Kasumi-1 (cell line): ENCODE data around the gene NR2F1.

Source experiments
- DNase-seq, 2 experiments: peaks; one replicate each; lab custom pipeline; 2025; lab: John Stamatoyannopoulos, UW

The NR2F1 gene

GRCh38 chr5:93604644-93605515 lies 21.9 kb downstream of the NR2F1 start:
- no peak for DNase-seq

DNA sequence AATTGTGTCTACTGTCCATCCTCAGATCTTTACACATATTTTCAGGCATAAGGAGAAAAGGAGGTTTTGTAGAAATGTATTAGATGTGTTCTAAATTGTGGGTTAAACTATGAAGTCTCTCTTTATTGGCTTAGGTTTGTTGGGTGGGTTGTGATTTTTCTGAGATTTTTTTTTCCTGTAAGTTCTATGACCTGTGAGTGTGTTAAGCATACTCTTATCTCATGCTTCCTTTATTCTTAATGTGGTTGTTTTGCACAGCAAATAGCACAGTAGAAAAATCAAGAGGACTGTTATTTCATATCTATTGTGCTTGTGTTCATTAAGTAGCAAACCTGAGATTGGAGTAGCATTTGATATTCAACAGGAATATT lies 23.3 kb downstream of the NR2F1 start:
- no peak for DNase-seq

DNA sequence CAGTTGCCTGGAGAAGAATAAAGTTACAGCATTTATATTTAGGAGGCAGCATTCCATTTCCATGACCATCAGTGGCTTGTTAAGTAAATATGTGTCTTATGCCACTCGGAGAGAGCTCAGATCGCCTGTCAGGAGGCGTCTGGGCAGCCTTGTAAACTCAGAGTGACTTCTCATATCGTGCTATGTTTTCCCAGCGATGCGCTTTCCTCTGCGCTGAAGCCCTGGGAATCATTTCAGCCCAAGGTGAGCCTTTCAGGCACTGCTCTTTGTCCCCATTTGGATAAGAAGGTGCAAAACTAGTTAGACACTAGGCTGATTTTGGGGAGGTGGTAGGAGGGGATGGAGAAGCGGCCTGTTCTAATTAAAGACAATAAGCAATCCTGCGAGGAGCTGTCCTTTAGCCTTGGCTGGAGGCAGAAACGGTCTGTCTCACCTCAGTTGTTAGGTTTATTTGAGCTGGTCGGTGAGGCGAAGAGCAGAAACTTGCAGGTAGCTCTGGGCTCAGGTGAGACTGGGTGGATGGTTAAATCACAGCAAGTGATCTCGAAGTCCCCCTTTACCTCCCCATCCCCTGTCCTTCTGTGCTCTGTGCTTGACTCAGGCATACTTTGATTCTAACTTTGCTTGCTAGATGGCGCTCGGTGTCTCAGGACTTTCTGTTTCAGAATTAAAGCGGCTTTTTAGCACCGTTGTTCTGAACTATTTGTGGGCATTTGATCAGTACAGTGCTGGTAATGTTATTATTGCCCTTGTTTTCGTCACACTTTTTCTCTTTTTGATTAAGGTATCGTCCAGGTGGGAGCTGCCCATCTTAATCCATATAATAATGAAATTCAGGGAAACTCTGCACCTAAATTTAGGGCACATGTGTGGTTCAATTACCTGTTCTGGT lies 24.6 kb downstream of the NR2F1 start:
- DNase-seq = peak; percentile 59 to 76

GRCh38 chr5:93608855-93609254 lies 25.8 kb downstream of the NR2F1 start:
- no peak for DNase-seq

GRCh38 chr5:93609762-93610161 lies 26.7 kb downstream of the NR2F1 start:
- no peak for DNase-seq

DNA sequence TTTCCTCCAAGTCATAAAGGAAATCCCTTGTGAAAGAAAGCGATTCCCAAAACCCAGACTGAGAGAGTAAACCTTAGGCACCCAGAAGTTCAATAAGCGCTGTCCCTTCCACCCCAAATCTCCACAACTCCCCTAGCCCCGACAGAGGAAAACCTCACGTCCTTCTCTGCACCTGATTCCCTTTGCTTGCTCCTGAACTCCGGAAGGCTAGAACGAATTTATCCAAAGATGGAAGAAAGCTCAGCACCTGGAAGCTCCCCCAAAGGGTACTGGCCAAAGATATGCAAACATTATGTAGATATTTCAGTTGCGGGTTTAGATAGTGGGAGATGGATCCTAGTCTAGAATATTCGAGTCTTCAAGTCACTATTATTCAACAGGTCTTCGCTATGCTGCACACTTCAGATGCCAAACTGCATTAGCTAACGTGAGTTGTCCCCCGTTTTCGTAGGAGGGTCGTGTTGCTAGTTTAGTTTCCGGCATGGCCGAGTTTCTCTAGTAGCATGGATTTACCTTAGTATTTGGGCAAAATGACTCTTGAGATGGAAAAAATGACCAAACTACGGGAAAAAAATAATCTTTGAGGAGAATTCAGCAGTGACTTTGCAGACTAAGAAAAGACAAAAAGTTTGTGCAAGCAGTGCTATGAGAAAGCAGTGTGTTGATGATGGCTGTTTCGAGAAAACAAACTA lies 27.7 kb downstream of the NR2F1 start:
- no peak for DNase-seq

DNA sequence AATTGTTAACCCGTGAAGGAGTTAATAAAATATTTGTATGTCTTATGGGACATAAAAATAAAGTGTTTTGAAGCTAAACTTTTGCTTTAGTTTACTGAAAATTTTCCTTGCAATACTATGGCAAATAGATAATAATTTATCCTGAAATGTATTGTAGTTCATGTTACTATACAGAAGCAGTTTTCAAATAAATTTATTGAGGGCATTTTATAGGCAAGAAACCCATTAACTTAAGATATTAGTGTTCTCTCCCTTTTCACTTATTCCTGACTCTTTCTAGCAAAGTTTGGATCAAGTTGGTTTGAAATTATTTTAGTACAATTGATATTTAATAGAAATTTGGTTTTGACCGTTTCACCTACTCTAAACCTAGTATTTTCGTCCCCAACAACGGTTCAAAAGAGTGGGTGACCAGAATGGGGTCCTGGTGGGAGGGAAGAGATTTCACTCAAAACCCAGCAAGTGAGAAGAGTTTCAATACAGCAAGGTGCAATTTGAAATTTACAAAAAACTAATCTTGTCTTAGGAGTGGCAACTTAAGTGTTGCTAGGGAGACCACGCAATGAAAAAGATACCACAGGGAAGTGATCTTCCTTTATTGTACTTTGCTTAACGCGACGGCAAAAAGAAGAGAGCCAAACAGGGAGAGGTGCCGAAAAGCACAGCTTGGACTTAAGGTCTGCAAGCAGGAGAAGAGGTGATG lies 28.4 kb downstream of the NR2F1 start:
- DNase-seq = peak in 1 of 2 experiments; percentile 16

DNA sequence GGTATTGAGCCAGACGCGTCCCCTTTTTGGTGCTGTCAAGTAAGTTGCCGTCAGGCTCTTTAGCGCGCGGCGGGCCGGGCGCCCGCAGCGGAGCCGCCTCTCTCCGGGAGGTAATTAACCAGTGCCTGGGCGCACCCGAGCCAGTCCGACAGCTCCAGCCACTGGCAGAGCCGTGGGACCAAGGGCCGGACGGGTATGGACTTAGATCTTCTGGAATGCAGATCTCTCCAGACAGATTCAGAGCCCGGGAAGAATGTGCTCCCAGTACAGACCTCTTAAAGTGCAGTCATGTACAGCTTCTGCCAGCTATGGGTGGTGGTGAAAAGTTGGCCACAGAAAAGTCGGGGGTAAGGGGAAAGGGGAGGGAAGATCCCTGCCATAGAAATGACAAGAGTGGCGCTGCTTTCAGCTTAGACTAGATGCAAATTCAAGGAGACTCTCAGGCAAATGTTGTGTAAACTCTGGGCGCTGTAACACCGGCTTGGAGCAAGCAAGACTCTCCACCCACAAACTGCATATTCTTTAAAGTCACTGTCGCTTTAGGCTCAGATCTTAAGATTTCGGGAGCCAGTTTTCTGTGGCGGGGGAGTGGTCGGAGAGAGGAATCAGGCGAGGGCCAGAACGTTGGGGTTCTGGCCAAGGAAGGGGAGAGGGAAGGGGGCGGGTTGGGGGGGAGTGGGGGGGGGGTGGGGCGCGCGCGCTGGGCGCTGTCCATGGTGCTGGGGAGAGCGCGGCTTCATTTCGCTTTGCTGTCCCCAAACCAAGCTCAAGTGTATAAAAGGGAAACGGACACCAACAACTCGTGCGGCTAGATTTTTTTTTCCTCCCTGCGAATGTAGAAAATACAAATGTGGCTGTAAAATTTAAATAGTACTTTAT lies 29.2 kb downstream of the NR2F1 start:
- peak; percentile 45 to 51 for DNase-seq

DNA sequence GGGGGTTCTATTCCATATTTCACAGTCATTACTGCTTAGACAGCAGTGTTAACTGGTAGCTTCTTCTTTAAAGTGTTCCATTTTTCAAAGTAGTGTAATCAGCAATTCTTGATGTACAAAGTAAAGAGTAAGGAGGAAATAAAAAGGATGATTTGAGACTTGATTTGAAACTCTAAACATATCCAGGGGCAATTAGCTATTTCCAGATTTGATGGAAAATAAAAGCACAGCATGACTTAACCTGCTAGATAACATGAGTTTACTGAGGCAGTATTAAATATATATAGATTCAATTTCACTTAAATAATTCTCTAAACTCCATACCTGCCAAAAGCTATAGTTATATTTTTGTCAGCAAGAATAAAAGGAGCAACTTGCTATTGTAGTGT lies 29.8 kb downstream of the NR2F1 start:
- DNase-seq = no peak

DNA sequence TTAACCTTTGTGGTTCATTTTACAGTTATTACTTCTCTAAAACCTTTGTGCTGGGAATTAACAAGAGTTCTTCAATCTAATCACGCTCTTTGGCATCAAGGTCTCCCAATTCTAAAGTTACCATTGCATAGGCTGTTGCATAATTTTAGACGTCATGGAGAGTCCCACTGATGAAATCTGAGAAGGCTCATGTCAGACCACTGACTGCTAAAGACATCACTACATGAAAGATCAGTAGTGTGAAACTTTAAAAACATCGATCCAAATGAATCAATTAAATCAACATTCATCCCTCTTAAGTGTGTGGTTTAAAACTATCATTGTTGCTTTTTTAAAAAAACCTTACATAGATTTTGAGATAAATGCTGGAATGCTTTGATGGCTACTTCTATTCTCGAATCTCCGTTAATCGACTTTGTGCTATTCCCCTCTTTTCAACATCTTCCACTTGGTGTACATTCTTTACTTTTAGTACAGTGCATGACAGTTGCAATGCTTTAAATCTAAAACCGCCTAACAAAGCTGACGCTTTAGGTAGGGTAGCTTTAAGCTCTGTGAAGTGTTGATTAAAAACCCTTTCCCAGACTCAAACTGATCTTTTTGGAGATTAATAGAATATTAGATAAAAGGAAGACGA lies 33.6 kb downstream of the NR2F1 start:
- no peak for DNase-seq

- DNase-seq = peak; percentile 48 to 57
Observed at GRCh38 chr5:93620487-93621326, 37.7 kb downstream of the NR2F1 start.

GRCh38 chr5:93621327-93621798 lies 38.3 kb downstream of the NR2F1 start:
- DNase-seq = no peak

DNA sequence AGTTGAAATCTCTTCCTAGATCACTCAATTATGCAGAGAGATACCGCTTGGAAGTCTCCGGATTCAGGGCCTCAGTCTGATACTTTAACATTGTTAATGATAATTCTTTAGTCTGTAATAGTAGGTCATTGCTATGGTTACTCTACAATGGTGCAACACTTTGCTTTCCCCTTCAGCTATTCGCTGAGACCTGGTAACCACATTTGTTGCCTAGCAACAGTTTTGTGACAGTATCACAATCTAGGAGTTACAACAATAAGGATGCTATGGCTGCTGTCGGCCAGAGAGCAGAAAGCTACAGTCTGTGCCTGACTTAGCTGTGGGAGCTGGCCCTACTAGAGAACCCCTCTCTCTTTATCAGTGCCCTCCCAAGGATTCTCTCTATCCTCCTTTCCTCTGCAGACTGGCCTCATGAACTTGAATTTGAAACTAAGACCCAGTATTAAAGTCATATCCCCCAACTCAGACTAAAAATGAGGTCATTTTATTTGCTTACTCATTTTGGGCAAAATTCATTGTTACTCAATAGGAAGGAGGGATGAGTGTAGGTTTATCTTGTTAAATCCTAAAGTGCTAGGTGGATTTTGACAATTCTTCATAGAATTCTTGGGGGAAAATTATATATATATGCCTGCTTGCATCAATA lies 39.3 kb downstream of the NR2F1 start:
- no peak for DNase-seq

DNA sequence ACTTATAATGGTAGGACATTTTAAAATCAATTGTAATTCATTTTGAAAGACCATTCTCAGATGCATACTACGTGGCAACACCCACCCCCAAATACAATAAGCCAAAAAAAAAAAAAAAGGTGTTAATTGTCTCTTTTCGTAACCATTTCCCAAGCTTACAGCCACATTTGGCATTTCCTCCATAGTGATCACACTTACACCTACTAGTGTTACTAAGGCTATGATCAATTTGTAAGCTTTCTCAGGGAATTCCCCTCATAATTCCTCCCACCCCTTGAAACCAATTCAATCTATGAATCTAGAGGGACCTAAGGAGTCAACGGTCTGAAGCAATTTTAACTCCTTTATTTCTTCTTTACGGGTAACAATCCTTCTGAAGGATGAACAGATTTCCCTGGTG lies 40.1 kb downstream of the NR2F1 start:
- DNase-seq = no peak

DNA sequence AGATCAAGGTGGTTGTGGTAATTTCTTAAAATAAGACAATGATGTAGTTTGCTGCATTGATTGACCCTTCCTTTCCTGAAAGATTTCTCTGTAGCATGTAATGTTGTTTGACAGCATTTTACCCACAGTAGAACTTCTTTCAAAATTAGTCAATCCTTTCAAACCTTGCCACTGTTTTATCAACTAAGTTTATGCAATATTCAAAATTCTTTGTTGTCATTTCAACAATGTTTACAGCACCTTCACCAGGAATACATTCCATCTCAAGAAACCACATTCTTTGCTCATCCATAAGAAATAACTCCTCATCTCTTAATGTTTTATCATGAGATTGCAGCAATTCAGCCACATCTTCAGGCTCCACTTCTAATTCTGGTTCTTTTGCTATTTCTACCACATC lies 43.8 kb downstream of the NR2F1 start:
- no peak for DNase-seq

- no peak for DNase-seq
Observed at GRCh38 chr5:93632327-93632726, 49.3 kb downstream of the NR2F1 start.

DNA sequence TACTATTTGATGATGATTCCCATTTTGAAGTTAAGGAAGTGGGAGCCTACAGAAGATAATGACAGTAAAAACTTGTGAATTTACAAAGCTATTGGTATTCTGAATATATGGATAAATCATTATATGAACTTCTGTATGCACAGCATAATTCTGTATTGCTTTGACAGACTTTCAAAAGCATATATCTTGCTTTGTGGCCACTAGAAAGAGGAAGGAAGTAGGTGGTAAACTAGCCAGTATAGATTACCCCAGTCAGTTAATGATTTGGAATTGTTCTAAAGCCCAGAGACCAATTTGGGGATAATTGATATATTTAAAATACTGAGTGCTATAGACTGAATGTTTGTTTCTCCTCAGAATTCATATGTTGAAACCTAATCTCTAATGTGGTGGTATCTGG lies 53.0 kb downstream of the NR2F1 start:
- DNase-seq = peak; percentile 43 to 56

- no peak for DNase-seq
Observed at GRCh38 chr5:93636837-93637236, 53.8 kb downstream of the NR2F1 start.

- DNase-seq = no peak
Observed at GRCh38 chr5:93637697-93638096, 54.7 kb downstream of the NR2F1 start.
